PC-3 (cell line): ENCODE results near the gene CFAP299.

Experiments used
- CTCF ChIP-seq: fragments of 300-600 bp; sonication (generic); conservative IDR thresholded peaks from 2 replicates; pipeline ENCODE4 v1.5.1; 2017; ENCODE audit warnings: antibody characterized with exemption, low read depth, mild to moderate bottlenecking, low read length
- EZH2 ChIP-seq: fragments of 300-600 bp; sonication (generic); IDR thresholded peaks from one replicate; pipeline ENCODE4 v1.6.1; 2017; ENCODE audit warnings: antibody characterized with exemption, mild to moderate bottlenecking, low read length; ENCODE audit not compliant: unreplicated experiment
- EZH2phosphoT487 ChIP-seq: fragments of 300-600 bp; sonication (generic); IDR thresholded peaks from 2 replicates; pipeline ENCODE4 v1.6.1; 2018; ENCODE audit warnings: mild to moderate bottlenecking, antibody characterized with exemption, low read length, borderline replicate concordance

DNA sequence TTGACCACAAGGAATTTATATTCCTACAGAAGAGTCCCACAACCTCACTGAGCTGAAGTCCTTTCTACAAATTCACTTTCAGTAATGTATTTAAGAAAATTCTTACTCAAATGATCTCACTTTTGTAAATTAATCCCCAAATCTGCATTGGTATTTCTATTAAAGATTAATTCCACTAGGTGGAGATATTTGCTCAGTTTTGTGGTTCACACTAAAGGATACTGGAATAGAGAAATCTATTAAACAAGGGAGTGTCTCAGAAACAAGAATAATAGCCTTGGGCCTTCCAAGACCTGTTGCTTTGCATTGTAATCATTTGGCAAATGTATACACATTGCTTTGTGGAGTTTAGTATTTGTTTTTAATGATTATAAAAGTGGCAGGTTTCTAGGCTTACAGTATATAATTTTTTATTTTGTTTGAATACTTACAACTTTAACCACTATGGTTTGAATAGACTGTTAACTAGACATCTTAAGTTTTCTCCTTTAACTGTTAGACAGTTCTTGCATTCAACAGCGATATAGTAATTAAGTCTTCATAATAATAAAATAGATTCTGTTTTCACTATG lies 25.9 kb downstream of the CFAP299 start:
- peak; percentile 69 for TF ChIP-seq CTCF
- TF ChIP-seq EZH2phosphoT487: no peak
- no peak for TF ChIP-seq EZH2
